CD4-positive, alpha-beta T cell treated with Interleukin-15 for 4 hours (primary cell): ENCODE measurements around the gene FBXO47.
"Not testable (repeated sequence)": the region's sequence is repeated elsewhere in the genome, so short reads cannot be mapped to it uniquely, and the experiment has no call there.

ENCODE experiments used
- DNase-seq: peaks from one replicate; pipeline ENCODE4 v3.0.0-alpha.2; 2020; ENCODE audit warnings: low spot score

FBXO47 gene

GRCh38 chr17:38922538-38923297 lies 44.5 kb downstream of the FBXO47 start:
- DNase-seq = no peak

GRCh38 chr17:38921756-38922411 lies 45.3 kb downstream of the FBXO47 start:
- no peak for DNase-seq

DNA sequence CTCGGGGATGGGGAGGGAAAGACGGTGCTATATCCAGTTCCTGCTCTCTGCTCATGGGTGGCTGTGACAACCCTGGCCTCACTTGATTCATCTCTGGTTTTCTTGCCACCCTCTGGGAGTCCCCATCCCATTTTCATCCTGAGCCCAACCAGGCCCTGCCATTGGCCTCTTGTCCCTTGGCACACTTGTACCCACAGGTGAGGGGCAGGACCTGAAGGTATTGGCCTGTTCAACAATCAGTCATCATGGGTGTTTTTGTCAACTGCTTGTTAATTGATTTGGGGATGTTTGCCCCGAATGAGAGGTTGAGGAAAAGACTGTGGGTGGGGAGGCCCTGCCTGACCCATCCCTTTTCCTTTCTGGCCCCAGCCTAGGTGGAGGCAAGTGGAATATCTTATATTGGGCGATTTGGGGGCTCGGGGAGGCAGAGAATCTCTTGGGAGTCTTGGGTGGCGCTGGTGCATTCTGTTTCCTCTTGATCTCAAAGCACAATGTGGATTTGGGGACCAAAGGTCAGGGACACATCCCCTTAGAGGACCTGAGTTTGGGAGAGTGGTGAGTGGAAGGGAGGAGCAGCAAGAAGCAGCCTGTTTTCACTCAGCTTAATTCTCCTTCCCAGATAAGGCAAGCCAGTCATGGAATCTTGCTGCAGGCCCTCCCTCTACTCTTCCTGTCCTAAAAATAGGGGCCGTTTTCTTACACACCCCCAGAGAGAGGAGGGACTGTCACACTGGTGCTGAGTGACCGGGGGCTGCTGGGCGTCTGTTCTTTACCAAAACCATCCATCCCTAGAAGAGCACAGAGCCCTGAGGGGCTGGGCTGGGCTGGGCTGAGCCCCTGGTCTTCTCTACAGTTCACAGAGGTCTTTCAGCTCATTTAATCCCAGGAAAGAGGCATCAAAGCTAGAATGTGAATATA lies 46.6 kb downstream of the FBXO47 start:
- no peak for DNase-seq

GRCh38 chr17:38919316-38920078 lies 47.7 kb downstream of the FBXO47 start:
- DNase-seq = no peak

DNA sequence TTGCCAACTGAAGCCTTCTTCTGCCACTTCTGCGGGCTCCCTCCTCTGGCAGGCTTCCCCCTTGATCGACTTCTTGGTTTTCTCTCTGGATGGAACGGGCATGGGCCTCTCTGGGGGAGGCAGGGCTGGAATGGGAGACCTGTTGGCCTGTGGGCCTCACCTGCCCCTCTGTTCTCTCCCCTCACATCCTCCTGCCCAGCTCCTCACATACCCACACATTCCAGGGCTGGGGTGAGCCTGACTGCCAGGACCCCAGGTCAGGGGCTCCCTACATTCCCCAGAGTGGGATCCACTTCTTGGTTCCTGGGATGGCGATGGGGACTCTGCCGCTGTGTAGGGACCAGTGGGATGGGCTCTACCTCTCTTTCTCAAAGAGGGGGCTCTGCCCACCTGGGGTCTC lies 48.3 kb downstream of the FBXO47 start:
- no peak for DNase-seq

DNA sequence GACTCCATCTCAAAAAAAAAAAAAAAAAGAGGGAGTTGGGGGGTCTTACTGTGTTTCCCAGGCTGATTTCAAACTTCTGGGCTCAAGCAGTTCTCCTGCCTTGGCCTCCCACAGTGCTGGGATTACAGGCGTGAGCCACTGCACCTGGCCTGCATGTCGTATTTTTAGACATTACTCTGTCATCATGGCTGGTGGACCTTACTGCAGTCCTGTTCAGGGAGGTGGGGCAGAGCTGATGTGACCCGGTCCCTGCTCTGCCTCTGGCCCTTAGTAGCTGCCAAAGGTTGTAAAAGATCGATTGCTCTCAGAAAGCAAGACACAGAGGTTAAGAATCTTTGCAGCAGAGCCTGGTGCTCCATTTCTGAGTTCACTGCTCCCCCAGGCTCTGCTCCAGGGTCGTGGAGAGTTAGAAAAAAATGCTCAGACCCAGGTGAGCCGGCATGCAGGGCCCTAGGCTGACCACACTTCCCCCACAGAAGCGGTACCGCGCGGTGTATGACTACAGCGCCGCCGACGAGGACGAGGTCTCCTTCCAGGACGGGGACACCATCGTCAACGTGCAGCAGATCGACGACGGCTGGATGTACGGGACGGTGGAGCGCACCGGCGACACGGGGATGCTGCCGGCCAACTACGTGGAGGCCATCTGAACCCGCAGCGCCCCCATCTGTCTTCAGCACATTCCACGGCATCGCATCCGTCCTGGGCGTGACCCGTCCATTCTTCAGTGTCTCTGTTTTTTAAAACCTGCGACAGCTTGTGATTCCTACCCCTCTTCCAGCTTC lies 48.9 kb downstream of the FBXO47 start:
- no peak for DNase-seq

DNA sequence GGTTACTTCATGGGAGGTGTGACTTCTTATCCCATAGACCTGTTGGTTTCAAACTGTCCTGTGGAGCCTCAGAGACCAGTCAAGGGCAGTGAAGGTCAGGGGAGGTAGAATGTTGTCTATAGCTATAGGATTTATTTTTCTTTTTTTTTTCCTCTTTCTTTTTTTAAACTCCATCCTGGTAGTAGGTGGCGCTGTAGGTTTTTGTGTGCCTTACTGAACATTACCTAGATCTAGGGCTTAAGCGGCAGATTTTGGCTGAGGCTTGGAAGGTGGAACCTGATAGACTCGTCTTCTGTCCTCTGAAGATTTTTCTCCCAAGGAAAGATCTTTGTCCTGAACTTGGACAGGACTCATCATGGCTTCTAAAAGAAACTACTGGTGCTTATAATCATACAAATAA lies 49.9 kb downstream of the FBXO47 start:
- no peak for DNase-seq

DNA sequence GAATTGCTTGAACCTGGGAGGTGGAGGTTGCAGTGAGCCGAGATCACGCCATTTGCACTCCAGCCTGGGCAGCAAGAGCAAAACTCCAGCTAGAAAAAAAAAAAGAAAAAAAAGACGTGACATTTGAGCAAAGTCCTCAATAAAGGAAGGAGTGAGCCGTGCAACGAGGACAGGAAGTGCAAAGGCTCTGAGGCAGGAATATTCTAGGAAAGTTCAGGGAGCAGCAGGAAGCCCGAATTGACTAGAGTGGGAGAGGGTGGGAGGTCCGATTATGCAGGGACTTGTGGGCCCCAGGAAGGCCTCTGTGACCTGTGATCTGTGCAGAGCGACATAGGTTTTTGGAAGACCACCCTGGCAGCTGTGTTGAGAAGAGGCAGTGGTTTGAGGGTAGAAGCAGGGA lies 50.4 kb downstream of the FBXO47 start:
- DNase-seq = no peak

GRCh38 chr17:38915639-38915995 lies 51.6 kb downstream of the FBXO47 start:
- no peak for DNase-seq

- no peak for DNase-seq
These were observed 52.2 kb downstream of the FBXO47 start for GRCh38 chr17:38914741-38915638.

DNA sequence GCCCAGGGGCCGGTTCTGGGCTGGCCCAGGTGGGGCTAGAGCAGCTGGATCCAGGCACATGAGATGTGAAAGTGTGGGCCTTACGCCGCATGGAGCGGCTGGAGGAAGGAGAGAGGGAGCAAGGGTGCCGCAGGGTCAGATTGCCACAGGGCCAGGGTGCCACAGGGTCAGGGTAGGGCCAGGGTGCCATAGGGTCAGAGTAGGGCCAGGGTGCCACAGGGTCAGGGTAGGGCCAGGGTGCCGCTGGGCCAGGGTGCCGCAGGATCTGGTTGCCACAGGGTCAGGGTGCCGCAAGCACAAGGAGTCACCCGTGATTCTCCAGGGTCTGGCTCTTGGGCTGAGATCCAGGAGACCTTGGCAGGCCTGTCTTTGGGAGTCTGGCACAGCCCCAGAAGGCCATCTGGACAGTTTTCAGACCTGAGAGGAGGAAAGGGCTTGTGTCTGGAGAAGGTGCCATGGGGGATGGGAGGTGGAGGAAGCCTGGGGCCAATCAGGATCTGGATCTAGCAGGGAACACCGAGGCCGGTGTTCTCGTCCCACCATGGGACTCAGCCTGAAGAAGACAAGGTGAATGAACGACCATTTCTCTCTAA lies 54.9 kb downstream of the FBXO47 start:
- DNase-seq = no peak

- not testable (repeated sequence) for DNase-seq
These were observed 55.5 kb downstream of the FBXO47 start for GRCh38 chr17:38911731-38912081.

GRCh38 chr17:38911081-38911730 lies 56.0 kb downstream of the FBXO47 start:
- no peak for DNase-seq

DNA sequence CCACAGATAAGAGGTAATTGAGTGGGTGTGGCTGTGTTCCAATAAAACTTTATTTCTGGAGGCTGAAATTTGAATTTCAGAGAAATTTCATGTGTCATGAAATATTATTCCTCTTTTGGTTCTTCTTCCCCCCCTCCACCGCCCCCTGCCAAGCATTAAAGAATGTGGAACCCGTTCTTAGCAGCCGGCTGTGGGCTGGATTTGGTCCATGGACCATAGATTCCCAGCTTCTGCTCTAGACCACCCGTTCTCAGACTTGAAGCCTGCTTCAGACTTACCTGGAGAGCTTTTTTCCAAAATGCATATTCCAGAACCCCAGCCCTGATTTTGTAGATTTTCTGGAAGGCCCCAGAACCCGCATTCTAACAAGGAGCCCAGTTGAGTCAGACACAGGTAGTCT lies 56.9 kb downstream of the FBXO47 start:
- DNase-seq = no peak

- no peak for DNase-seq
These were observed 58.5 kb downstream of the FBXO47 start for GRCh38 chr17:38908676-38909181.

DNA sequence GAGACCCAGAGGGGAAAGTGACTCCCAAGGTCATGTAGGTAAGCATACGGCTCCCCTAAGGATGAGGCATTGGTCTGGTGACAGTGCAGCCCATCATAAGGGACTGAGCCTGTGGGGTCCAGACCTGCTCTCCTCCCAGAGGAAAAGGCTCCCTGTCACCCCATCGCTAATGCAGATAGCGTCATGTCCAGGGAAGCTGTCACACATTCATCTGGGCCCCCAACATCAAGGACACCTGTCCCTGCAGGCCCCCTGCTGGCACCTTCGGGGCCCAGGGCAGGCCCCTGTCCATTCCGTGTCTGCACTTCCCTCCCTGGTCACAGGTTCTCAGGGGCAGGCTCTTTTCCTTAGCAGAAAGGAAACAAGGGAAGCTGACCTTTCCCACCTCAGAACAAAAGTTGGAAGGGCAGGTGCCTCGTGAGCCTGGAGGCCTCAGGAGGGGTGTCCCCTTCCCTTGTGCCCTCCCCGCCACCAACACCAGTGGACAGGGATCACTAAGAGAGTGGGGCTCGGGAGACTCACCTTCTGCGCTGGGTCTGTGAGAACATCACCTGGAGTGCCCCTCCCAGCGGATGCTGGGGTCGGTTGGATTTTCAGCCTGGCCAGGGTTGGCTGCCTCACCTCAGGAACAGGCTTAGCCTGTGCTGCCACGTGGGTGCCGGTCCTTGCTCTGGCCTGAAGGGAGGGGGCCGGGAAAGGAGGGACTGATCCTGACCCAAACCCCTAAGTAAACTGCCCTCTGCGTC lies 59.1 kb downstream of the FBXO47 start:
- DNase-seq = no peak

- no peak for DNase-seq
These were observed 60.6 kb downstream of the FBXO47 start for GRCh38 chr17:38906460-38907228.

- no peak for DNase-seq
These were observed 61.8 kb downstream of the FBXO47 start for GRCh38 chr17:38905375-38905774.
